Measurements from ENCODE around the gene CRB1. TPM values are rescaled to one million over a fixed set of nuclear protein-coding genes. Genes with fewer than 3 reads are reported as not detected.
"Not testable (repeated sequence)": the region's sequence is repeated elsewhere in the genome, so short reads cannot be mapped to it uniquely, and the experiment has no call there.

The CRB1 gene
- total RNA-seq, 1 donor from 2014 or later: not detected

DNA sequence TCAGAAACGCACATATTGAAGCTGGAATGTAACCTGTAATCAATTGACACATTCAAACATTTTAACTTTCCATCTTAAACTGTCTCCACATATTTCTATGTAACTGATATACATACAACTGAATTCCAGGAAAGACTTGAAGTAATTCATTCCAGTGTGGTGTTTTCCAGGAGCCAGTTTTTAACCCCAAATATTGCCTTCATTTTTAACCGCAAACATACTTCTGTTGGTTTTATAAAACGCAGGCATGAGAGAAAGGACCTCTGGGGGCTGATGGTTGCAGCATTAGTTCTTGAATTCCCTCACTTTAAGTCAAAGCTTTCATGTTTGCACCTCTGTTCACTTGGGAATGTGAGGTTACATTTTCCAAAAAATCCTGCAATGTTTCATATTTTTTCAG lies 204.1 kb downstream of the CRB1 start:
- Mint-ChIP-seq H3K4me3 (ENCODE audit: low read depth) (no peak overlapping the region), H3K27ac (no peak overlapping the region), H3K4me1 (ENCODE audit: low read depth) (peaks cover 21% of the 10 kb centered on the region), H3K27me3 (no peaks in the 10 kb centered on the region), H3K9me3 (ENCODE audit: low read depth) (no peaks in the 10 kb centered on the region), H3K36me3 (ENCODE audit: insufficient read depth) (no peaks in the 10 kb centered on the region)
- TF ChIP-seq, protein P1, sequence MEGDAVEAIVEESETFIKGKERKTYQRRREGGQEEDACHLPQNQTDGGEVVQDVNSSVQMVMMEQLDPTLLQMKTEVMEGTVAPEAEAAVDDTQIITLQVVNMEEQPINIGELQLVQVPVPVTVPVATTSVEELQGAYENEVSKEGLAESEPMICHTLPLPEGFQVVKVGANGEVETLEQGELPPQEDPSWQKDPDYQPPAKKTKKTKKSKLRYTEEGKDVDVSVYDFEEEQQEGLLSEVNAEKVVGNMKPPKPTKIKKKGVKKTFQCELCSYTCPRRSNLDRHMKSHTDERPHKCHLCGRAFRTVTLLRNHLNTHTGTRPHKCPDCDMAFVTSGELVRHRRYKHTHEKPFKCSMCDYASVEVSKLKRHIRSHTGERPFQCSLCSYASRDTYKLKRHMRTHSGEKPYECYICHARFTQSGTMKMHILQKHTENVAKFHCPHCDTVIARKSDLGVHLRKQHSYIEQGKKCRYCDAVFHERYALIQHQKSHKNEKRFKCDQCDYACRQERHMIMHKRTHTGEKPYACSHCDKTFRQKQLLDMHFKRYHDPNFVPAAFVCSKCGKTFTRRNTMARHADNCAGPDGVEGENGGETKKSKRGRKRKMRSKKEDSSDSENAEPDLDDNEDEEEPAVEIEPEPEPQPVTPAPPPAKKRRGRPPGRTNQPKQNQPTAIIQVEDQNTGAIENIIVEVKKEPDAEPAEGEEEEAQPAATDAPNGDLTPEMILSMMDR (IDR thresholded peaks at IDR 0.05; ENCODE audit: unreplicated experiment): no peak
- no peak for DNase-seq (ENCODE audit: low spot score, unreplicated experiment)

DNA sequence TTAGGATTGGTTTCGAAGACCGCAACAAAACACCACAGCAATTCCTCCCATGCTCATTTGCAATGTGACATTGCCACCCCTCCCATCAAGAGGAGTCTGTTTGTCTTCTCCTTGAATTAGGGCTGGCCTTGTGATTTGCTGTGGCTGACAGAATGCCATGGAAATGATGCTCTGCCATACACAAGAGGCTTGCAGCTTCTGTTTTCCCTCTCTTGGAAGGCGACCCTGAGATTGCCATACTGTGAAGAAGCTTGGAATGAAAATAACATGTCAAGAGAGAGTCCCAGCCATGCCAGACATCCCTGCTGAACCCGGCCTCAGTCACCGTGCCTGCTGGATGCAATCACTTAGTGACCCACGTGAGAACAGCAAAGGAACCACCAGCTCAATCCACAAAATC lies 212.4 kb downstream of the CRB1 start:
- no peak overlapping the region for H3K27ac Mint-ChIP-seq
- H3K9me3 Mint-ChIP-seq (ENCODE audit: low read depth): no peaks in the 10 kb centered on the region
- H3K4me1 Mint-ChIP-seq (ENCODE audit: low read depth): peaks cover 29% of the 10 kb centered on the region
- H3K36me3 Mint-ChIP-seq (ENCODE audit: insufficient read depth): no peaks in the 10 kb centered on the region
- no peaks in the 10 kb centered on the region for H3K27me3 Mint-ChIP-seq
- H3K4me3 Mint-ChIP-seq (ENCODE audit: low read depth): no peak overlapping the region
- TF ChIP-seq, protein P1 (IDR thresholded peaks at IDR 0.05; ENCODE audit: unreplicated experiment): no peak
- DNase-seq (ENCODE audit: low spot score, unreplicated experiment): no peak

DNA sequence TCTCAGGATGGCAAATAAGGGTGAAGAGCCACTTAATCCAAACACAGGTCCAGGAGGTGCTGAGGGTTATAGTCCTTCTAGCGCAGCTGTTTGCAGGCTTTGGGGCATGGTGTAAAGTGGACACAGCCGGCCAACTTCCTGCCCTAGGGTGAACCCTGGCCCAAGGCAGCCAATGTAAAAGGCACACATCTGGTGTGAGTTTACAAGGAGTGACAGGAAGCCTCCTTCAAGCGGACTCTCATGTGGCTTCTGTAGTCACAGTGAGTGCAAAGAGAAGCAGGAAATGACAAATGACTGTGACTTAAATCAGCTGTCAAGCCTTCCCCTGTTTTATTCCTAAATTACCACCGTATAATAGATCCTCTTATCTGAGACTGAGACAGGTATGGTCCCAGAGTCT lies 213.0 kb downstream of the CRB1 start:
- Mint-ChIP-seq H3K27me3 (no peaks in the 10 kb centered on the region), H3K4me1 (ENCODE audit: low read depth) (peaks cover 33% of the 10 kb centered on the region), H3K9me3 (ENCODE audit: low read depth) (no peaks in the 10 kb centered on the region), H3K4me3 (ENCODE audit: low read depth) (no peak overlapping the region), H3K27ac (no peak overlapping the region), H3K36me3 (ENCODE audit: insufficient read depth) (no peaks in the 10 kb centered on the region)
- TF ChIP-seq, protein P1 (IDR thresholded peaks at IDR 0.05; ENCODE audit: unreplicated experiment): no peak
- no peak for DNase-seq (ENCODE audit: low spot score, unreplicated experiment)

DNA sequence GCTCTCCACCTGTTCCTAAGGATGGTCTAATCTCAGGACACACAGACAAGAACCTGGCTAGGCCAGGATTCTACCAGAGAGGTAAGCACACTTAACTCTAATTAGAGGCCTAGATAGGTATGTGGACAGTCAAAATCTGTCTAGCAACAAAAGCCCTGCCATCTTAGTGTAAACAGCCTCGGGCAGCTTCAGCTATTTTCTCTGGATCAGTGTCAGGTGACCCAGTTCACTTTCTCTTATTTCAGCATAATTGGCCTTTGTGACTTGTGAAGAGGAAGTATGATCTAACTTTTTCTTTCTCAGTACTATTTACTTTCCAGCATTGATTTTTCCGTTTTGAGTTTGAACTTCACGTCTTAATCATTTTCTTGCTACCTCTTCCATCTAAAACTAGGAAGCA lies 217.7 kb downstream of the CRB1 start:
- TF ChIP-seq, protein P1 (IDR thresholded peaks at IDR 0.05; ENCODE audit: unreplicated experiment): no peak
- peaks cover 25% of the 10 kb centered on the region for H3K4me1 Mint-ChIP-seq (ENCODE audit: low read depth)
- H3K9me3 Mint-ChIP-seq (ENCODE audit: low read depth): peaks cover 17% of the 10 kb centered on the region
- peak overlapping the region; percentile 78 for H3K27ac Mint-ChIP-seq
- H3K36me3 Mint-ChIP-seq (ENCODE audit: insufficient read depth): peaks cover 1% of the 10 kb centered on the region
- no peak overlapping the region for H3K4me3 Mint-ChIP-seq (ENCODE audit: low read depth)
- H3K27me3 Mint-ChIP-seq: no peaks in the 10 kb centered on the region
- DNase-seq (ENCODE audit: low spot score, unreplicated experiment): no peak

DNA sequence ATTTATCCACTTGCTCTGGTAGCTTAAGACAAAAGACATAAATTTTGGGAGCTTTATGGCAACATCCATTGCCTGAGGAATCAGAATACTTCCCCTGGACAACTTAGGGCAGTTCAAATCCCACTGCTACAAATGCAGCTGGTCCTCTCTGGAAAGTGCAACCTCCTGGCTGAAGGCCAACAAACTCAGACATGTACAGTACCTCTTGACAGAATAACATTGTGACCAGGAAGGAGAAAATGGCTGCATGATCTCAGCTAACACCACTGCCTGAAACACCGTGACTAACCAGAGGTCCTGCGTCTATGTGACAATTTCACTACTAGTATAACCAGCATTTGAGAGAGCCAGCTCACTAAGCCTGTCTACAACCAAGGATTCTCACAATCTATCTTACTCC lies 218.9 kb downstream of the CRB1 start:
- DNase-seq (ENCODE audit: low spot score, unreplicated experiment): no peak
- Mint-ChIP-seq H3K9me3 (ENCODE audit: low read depth) (peaks cover 17% of the 10 kb centered on the region), H3K4me1 (ENCODE audit: low read depth) (peaks cover 16% of the 10 kb centered on the region), H3K4me3 (ENCODE audit: low read depth) (no peak overlapping the region), H3K36me3 (ENCODE audit: insufficient read depth) (peaks cover 1% of the 10 kb centered on the region), H3K27ac (no peak overlapping the region), H3K27me3 (no peaks in the 10 kb centered on the region)
- TF ChIP-seq, protein P1 (IDR thresholded peaks at IDR 0.05; ENCODE audit: unreplicated experiment): no peak

DNA sequence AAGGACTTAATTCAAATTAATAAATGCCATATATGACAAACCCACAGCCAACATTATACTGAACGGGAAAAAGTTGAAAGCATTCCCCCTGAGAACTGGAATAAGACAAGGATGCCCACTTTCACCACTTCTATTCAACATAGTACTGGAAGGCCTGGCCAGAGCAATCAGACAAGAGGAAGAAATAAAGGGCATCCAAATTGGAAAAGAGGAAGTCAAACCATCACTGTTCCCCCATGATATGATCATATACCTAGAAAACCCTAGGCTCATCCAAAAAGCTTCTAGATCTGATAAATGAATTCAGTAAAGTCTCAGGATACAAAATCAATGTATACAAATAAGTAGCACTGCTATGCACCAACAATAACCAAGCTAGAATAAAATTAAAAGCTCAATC lies 223.5 kb downstream of the CRB1 start:
- H3K27me3 Mint-ChIP-seq; DNase-seq (ENCODE audit: low spot score, unreplicated experiment); H3K27ac Mint-ChIP-seq; H3K4me1 Mint-ChIP-seq (ENCODE audit: low read depth); H3K4me3 Mint-ChIP-seq (ENCODE audit: low read depth); H3K36me3 Mint-ChIP-seq (ENCODE audit: insufficient read depth): not testable (repeated sequence)
- peaks cover 17% of the 10 kb centered on the region for H3K9me3 Mint-ChIP-seq (ENCODE audit: low read depth)

All from progenitor cell of endocrine pancreas (in vitro differentiated cells).